Measurements from ENCODE around the gene METTL22. TPM values are rescaled to one million over a fixed set of nuclear protein-coding genes. Genes with fewer than 3 reads are reported as not detected.
"Not testable (repeated sequence)": the region's sequence is repeated elsewhere in the genome, so short reads cannot be mapped to it uniquely, and the experiment has no call there.

Gene METTL22
- total RNA-seq, 8 experiments from 2014 or later: 16.3 to 42.9 (median 30.6) TPM

DNA sequence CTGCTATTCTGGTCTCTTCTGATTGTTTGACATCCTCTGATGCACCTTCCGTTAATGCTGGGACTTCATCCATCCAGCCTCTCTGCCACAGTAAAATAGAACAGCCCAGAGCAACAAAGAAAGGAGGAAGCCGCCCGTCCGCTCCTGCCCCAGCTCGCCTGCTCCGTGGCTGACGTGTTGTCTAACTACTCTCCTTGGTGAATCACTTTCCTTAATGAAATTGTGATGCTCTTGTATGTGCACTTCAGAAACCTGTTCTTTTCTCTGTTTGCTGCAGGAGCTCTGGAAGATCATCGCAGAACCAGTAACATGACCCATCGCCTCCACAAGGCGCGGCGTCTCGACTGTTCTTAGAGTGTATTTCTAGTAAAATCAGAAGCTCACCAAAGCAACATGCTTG lies 24.3 kb downstream of the METTL22 start:
- 72 to 98% (median 90%) methylated on average over 3 to 13 of the region's 13 CpGs; no CpG with 5 or more reads in 3 of the 10 experiments for WGBS, 10 experiments
- H3K4me1 ChIP-seq (replicated peaks in 1 of 2): no peaks in the 10 kb centered on the region
- in situ Hi-C loops (cut with MboI; ENCODE audit: low pct_unique_long_range_greater_than_20kb in 2 of 9, low sequenced_read_pairs in 9 of 9, unreplicated experiment in 9 of 9): no loop called here

DNA sequence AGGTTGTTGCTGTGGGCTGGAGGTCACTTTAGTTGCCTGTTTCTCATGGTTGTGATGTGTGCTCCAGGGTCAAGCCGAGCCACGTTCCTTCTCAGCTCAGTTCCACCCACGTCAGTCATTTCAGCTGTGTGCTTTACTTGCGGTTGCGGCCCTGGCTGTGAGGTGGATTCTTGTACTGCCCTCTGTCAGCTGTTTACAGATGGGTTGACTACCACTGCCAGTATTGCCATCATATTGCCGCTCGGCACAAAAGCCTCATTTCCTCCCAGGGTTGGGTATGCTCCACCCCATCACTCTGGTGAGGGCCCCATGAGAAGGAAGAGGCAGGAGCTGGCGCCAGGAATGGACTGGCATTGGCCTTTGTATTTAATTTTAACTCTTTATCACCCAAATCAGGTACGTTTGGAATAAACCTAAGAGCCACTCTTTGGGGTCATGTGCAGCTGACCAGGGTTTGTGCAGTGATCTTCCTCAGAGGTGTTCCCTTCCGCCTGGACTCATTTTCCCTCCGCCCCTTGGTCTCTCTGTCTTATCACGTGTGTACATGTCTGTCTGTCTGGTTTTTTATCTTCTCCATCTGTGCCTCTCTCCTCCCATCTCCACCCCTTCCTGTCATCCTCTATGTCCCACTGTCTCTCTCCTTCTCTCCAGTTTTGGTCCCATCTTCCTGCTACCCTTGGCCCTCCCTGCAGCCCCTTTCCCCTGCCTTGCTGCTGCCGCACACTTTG lies 25.0 kb downstream of the METTL22 start:
- ATAC-seq (replicated peaks in 6 of 8): no peak

More for the DNA sequence above, 24.3 kb downstream of the METTL22 start:
- Histone ChIP-seq H3K27ac (no peak overlapping the region), H3K4me3 (no peak overlapping the region)
- ATAC-seq (replicated peaks in 6 of 8): no peak

DNA sequence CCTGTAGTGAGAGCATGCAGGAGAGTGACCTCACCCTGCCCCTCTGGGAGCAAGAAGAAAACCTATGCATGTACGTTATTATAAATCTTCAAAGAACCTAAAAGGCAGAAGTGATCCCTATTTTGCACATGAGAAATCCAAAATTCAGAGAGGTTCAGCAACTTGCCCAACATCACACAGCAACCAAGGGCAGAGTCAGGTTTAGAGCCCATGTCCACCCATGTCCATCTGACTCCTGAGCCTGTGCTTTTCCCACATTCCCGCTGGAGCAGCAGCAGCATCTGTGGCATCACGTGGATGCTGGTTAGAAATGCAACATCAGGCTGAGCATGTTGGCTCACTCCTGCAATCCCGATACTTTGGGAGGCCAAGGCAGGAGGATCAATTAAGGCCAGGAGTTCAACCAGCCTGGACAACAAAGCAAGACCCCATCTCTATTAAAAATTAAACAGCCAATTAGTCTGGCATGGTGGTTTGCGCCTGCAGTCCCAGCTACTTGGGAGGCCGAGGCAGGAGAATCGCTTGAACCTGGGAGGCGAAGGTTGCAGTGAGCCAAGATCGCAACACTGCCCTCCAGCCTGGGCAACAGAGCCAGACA lies 26.3 kb downstream of the METTL22 start:
- 61 to 100% (median 100%) methylated on average over 1 to 8 of the region's 9 CpGs; no CpG with 5 or more reads in 3 of the 10 experiments for WGBS, 10 experiments
- ATAC-seq (replicated peaks in 6 of 8): no peak

More for the DNA sequence above, 25.0 kb downstream of the METTL22 start:
- Histone ChIP-seq H3K4me1 (replicated peaks in 1 of 2) (no peaks in the 10 kb centered on the region), H3K27ac (no peak overlapping the region), H3K4me3 (no peak overlapping the region)
- 82 to 100% (median 90%) methylated on average over 2 to 8 of the region's 13 CpGs; no CpG with 5 or more reads in 2 of the 10 experiments for WGBS, 10 experiments
- in situ Hi-C loops (cut with MboI; ENCODE audit: low pct_unique_long_range_greater_than_20kb in 2 of 9, low sequenced_read_pairs in 9 of 9, unreplicated experiment in 9 of 9): no loop called here

DNA sequence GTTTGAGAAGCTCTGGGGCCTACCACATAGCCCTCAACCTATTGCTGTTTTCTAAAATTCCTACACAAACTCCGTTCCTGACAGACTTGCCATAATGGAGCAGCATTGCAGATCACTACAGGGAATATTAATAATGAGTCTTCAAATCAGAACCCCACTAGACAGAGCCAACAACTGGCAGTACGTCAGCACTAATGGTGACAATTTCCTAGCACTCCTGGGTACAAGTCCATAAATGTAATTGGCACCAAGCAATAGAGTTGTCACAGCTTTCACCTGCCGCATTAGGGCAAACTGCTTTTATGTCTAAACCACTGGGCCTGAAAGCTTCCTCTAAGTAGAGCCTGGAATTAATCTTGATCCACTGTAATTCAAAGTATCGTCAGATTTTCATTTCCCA lies 27.4 kb downstream of the METTL22 start:
- 67 to 100% (median 85%) methylated on average over 1 to 4 of the region's 4 CpGs; no CpG with 5 or more reads in 3 of the 10 experiments for WGBS, 10 experiments
- Histone ChIP-seq H3K27ac (no peak overlapping the region), H3K4me3 (no peak overlapping the region), H3K4me1 (replicated peaks in 1 of 2) (peaks cover 0 to 5% of the 10 kb centered on the region in 2 donors)
- ATAC-seq (replicated peaks in 6 of 8): no peak
- in situ Hi-C loops (cut with MboI; ENCODE audit: low pct_unique_long_range_greater_than_20kb in 2 of 9, low sequenced_read_pairs in 9 of 9, unreplicated experiment in 9 of 9): no loop called here

More for the DNA sequence above, 26.3 kb downstream of the METTL22 start:
- in situ Hi-C loops (cut with MboI; ENCODE audit: low pct_unique_long_range_greater_than_20kb in 2 of 9, low sequenced_read_pairs in 9 of 9, unreplicated experiment in 9 of 9): no loop called here
- no peak overlapping the region for H3K27ac ChIP-seq
- peaks cover 0 to under 1% of the 10 kb centered on the region in 2 donors for H3K4me1 ChIP-seq (replicated peaks in 1 of 2)
- no peak overlapping the region for H3K4me3 ChIP-seq

- Histone ChIP-seq H3K4me1 (replicated peaks in 1 of 2) (peaks cover 0 to 5% of the 10 kb centered on the region in 2 donors), H3K27ac (no peak overlapping the region), H3K4me3 (no peak overlapping the region)
- in situ Hi-C loops (cut with MboI; ENCODE audit: low pct_unique_long_range_greater_than_20kb in 2 of 9, low sequenced_read_pairs in 9 of 9, unreplicated experiment in 9 of 9): loop anchor here in 5 of 9 experiments (25.0 kb wide), 2 partner anchors 137 to 237 kb away; partner anchors contain the start of genes PMM2 (in 4 of the 5), TMEM186 (in 4 of the 5) and LITAFD (in 2 of the 5)
- WGBS, 10 experiments: 76 to 100% (median 81%) methylated on average over 1 to 8 of the region's 8 CpGs; no CpG with 5 or more reads in 3 of the 10 experiments
- ATAC-seq (replicated peaks in 6 of 8): no peak
Measured at GRCh38 chr16:8649829-8650554, 28.5 kb downstream of the METTL22 start.

- ATAC-seq (replicated peaks in 6 of 8): peak in 3 of 8 experiments; percentile 48 to 67 (median 51)
- not testable (repeated sequence) for H3K4me3 ChIP-seq; H3K4me1 ChIP-seq (replicated peaks in 1 of 2); H3K27ac ChIP-seq
- in situ Hi-C loops (cut with MboI; ENCODE audit: low pct_unique_long_range_greater_than_20kb in 2 of 9, low sequenced_read_pairs in 9 of 9, unreplicated experiment in 9 of 9): loop anchor here in 5 of 9 experiments (25.0 kb wide), 2 partner anchors 135 to 235 kb away; partner anchors contain the start of genes PMM2 (in 4 of the 5), TMEM186 (in 4 of the 5) and LITAFD (in 2 of the 5)
- WGBS, 10 experiments: 20 to 100% (median 60%) methylated on average over 1 of the region's 7 CpGs; no CpG with 5 or more reads in 6 of the 10 experiments
Measured at GRCh38 chr16:8651958-8652357, 30.5 kb downstream of the METTL22 start.

DNA sequence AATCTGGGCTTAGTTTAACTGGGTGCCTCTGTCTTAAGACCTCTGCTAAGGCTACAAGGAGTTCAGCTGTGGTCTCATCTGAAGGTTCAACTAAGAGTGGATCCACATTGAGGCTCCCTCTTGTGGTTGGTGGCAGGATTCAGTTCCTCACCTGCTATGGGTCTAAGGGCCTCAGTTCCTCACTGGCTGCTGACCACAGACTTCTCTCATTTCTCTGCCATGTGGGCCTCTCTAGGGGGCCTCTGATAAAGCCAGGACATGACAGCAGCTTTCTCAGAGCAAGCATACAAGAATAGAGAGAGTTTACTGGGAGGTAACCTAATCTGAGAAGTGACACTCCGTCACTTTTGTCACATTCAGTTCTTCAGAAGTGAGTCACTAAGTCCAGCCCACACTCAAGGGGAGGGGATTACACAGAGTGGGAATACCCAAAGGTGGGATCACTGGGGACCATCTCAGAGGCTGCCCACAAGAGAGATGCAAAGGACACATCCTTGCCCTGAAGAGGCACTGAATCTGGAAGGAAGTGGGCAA lies 33.8 kb downstream of the METTL22 start:
- Histone ChIP-seq H3K4me1 (replicated peaks in 1 of 2) (peaks cover 0 to 8% of the 10 kb centered on the region in 2 donors), H3K27ac (no peak overlapping the region), H3K4me3 (no peak overlapping the region)
- WGBS, 10 experiments: 78 to 100% (median 90%) methylated on average over 1 of the region's 1 CpG; no CpG with 5 or more reads in 6 of the 10 experiments
- in situ Hi-C loops (cut with MboI; ENCODE audit: low pct_unique_long_range_greater_than_20kb in 2 of 9, low sequenced_read_pairs in 9 of 9, unreplicated experiment in 9 of 9): loop anchor here in 5 of 9 experiments (25.0 kb wide), 2 partner anchors 132 to 232 kb away; partner anchors contain the start of genes PMM2 (in 4 of the 5), TMEM186 (in 4 of the 5) and LITAFD (in 2 of the 5)
- ATAC-seq (replicated peaks in 6 of 8): peak; percentile 27 to 77 (median 61)

GRCh38 chr16:8656376-8656775 lies 34.9 kb downstream of the METTL22 start:
- in situ Hi-C loops (cut with MboI; ENCODE audit: low pct_unique_long_range_greater_than_20kb in 2 of 9, low sequenced_read_pairs in 9 of 9, unreplicated experiment in 9 of 9): loop anchor here in 5 of 9 experiments (25.0 kb wide), 2 partner anchors 131 to 231 kb away; partner anchors contain the start of genes PMM2 (in 4 of the 5), TMEM186 (in 4 of the 5) and LITAFD (in 2 of the 5)
- no peak overlapping the region for H3K27ac ChIP-seq
- 0 to 67% (median 0%) methylated on average over 1 to 3 of the region's 3 CpGs; no CpG with 5 or more reads in 5 of the 10 experiments for WGBS, 10 experiments

GRCh38 chr16:8660841-8661301 lies 39.4 kb downstream of the METTL22 start:
- no peak overlapping the region for H3K27ac ChIP-seq
- H3K4me1 ChIP-seq (replicated peaks in 1 of 2): peaks cover 0 to 9% of the 10 kb centered on the region in 2 donors
- WGBS, 10 experiments: 0% methylated on average over 1 to 3 of the region's 13 CpGs; no CpG with 5 or more reads in 8 of the 10 experiments
- in situ Hi-C loops (cut with MboI; ENCODE audit: low pct_unique_long_range_greater_than_20kb in 2 of 9, low sequenced_read_pairs in 9 of 9, unreplicated experiment in 9 of 9): loop anchor here in 8 of 9 experiments (10.0 to 25.0 kb wide), 4 partner anchors 124 to 226 kb away; partner anchors contain the start of genes PMM2 (in 6 of the 8), TMEM186 (in 6 of the 8) and LITAFD (in 2 of the 8)
- H3K4me3 ChIP-seq: no peak overlapping the region
- peak; percentile 86 to 98 (median 91) for ATAC-seq (replicated peaks in 6 of 8)

More at GRCh38 chr16:8656376-8656775, 34.9 kb downstream of the METTL22 start:
- Histone ChIP-seq H3K4me3 (no peak overlapping the region), H3K4me1 (replicated peaks in 1 of 2) (peaks cover 0 to 8% of the 10 kb centered on the region in 2 donors)
- no peak for ATAC-seq (replicated peaks in 6 of 8)

GRCh38 chr16:8661703-8662102 lies 40.2 kb downstream of the METTL22 start:
- ATAC-seq (replicated peaks in 6 of 8): no peak
- WGBS, 10 experiments: 0 to 96% (median 85%) methylated on average over 1 to 4 of the region's 5 CpGs; no CpG with 5 or more reads in 4 of the 10 experiments
- Histone ChIP-seq H3K27ac (no peak overlapping the region), H3K4me1 (replicated peaks in 1 of 2) (peaks cover 0 to 9% of the 10 kb centered on the region in 2 donors), H3K4me3 (no peak overlapping the region)
- in situ Hi-C loops (cut with MboI; ENCODE audit: low pct_unique_long_range_greater_than_20kb in 2 of 9, low sequenced_read_pairs in 9 of 9, unreplicated experiment in 9 of 9): loop anchor here in 8 of 9 experiments (10.0 to 25.0 kb wide), 4 partner anchors 123 to 226 kb away; partner anchors contain the start of genes PMM2 (in 6 of the 8), TMEM186 (in 6 of the 8) and LITAFD (in 2 of the 8)

DNA sequence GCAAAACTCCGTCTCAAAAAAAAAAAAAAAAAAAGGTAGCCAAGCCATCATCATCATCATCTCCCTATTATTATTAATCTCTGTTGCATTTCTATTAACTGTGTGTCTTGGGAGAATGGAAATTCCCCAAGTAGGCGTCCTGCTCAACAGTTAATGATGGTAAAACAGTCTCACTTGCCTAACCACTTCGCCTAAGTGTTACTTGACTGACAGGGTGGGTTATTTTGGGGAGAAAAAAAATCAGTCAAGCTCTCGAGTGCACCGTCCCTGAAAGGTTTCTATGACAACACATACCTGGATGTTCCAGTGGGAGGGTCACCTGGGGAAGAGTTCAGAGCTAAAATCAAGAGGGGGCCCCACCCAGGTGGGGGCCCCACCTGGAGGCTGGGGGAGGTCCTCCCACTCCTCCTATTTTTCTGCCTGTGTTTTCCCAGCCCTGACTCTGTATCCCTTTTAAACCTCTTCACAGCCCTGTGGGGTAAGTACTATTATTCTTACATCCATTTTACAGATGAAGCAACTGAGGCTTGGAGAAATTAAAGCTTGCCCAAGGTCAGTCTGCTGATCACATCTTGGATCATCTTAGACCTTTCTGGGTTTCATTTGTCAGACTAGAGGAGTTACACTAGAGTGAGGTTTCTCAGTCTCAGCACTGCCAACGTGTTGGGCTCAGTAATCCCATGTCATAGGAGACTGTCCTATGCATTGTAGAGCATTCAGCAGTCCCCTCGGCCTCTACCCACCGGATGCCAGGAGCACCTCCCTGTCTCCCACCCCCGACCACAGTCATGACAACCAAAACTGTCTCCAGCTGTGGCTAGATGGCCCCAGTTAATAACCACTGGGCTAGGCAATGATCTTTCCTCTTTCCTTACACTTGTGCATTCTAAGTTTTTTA lies 41.9 kb downstream of the METTL22 start:
- in situ Hi-C loops (cut with MboI; ENCODE audit: low pct_unique_long_range_greater_than_20kb in 2 of 9, low sequenced_read_pairs in 9 of 9, unreplicated experiment in 9 of 9): loop anchor here in 8 of 9 experiments (10.0 to 25.0 kb wide), 4 partner anchors 121 to 224 kb away; partner anchors contain the start of genes PMM2 (in 6 of the 8), TMEM186 (in 6 of the 8) and LITAFD (in 2 of the 8)
- Histone ChIP-seq H3K4me3 (no peak overlapping the region), H3K4me1 (replicated peaks in 1 of 2) (peaks cover 0 to 13% of the 10 kb centered on the region in 2 donors), H3K27ac (no peak overlapping the region)
- WGBS, 10 experiments: 15 to 97% (median 76%) methylated on average over 2 to 8 of the region's 9 CpGs; no CpG with 5 or more reads in 3 of the 10 experiments
- no peak for ATAC-seq (replicated peaks in 6 of 8)

All from motor neuron (in vitro differentiated cells).